DND-41 (cell line): Measurements from ENCODE around the gene RNU6-1.
A peak's percentile ranks its signal among the peaks of the same experiment; 100 is the strongest.

ENCODE experiments used
- ATAC-seq: fragments of 200-7000 bp; cut with Tn5 transposase; 3 replicates; pipeline ENCODE4 v1.9.1; 2021; ENCODE audit warnings: low read depth; ENCODE audit not compliant: insufficient read depth
- DNase-seq: peaks from one replicate; pipeline ENCODE4 v3.0.0-alpha.2; 2020
- H2AFZ ChIP-seq: 2 replicates; pipeline ENCODE4 v1.6.0; 2012; ENCODE audit warnings: low read depth, low read length
- H3K27ac ChIP-seq: 2 replicates; pipeline ENCODE4 v1.5.1; 2012; ENCODE audit warnings: low read length, inconsistent platforms
- H3K27me3 ChIP-seq: fragments of 200-600 bp; sonication (generic); 2 replicates; pipeline ENCODE4 v1.6.0; 2012; ENCODE audit warnings: low read length, mild to moderate bottlenecking, inconsistent platforms; ENCODE audit not compliant: insufficient read depth, poor library complexity
- H3K36me3 ChIP-seq: 2 replicates; pipeline ENCODE4 v1.5.1; 2012; ENCODE audit warnings: low read length, inconsistent platforms; ENCODE audit not compliant: insufficient read depth
- H3K4me1 ChIP-seq: 2 replicates; pipeline ENCODE4 v1.5.1; 2012; ENCODE audit warnings: mild to moderate bottlenecking, low read length; ENCODE audit not compliant: insufficient read depth
- H3K4me2 ChIP-seq: 2 replicates; pipeline ENCODE4 v1.6.0; 2012; ENCODE audit warnings: mild to moderate bottlenecking, moderate library complexity, low read length, inconsistent platforms; ENCODE audit not compliant: insufficient read depth
- H3K4me3 ChIP-seq, 2 experiments: fragments of 200-600 bp in 1 of 2; shearing (Covaris generic) in 1 of 2; 2 replicates each; pipeline ENCODE4 v1.5.1; 2012 to 2016; ENCODE audit warnings: inconsistent platforms in 2 of 2, low read length in 2 of 2, mild to moderate bottlenecking in 2 of 2, low read depth in 1 of 2, moderate library complexity in 1 of 2
- H3K79me2 ChIP-seq: 2 replicates; pipeline ENCODE4 v1.6.0; 2012; ENCODE audit warnings: low read length, inconsistent platforms; ENCODE audit not compliant: insufficient read depth
- H3K9ac ChIP-seq: 2 replicates; pipeline ENCODE4 v1.6.0; 2012; ENCODE audit warnings: low read depth, mild to moderate bottlenecking, inconsistent platforms, low read length, moderate library complexity
- H3K9me3 ChIP-seq: 2 replicates; pipeline ENCODE4 v1.5.1; 2012; ENCODE audit warnings: low read length, moderate library complexity, mild to moderate bottlenecking, inconsistent platforms; ENCODE audit not compliant: insufficient read depth, severe bottlenecking
- H4K20me1 ChIP-seq: 2 replicates; pipeline ENCODE4 v1.6.0; 2012; ENCODE audit warnings: low read length; ENCODE audit not compliant: insufficient read depth
- EZH2 ChIP-seq: IDR thresholded peaks from 3 replicates; pipeline ENCODE4 v1.6.1; 2012; ENCODE audit warnings: borderline replicate concordance, low read depth, mild to moderate bottlenecking, moderate library complexity, low read length, inconsistent platforms; ENCODE audit not compliant: severe bottlenecking
- TF ChIP-seq, protein P1 (sequence below): IDR thresholded peaks from 2 replicates; pipeline ENCODE4 v1.5.1; 2012; ENCODE audit warnings: borderline replicate concordance, low read length, moderate library complexity, mild to moderate bottlenecking; ENCODE audit not compliant: poor library complexity, severe bottlenecking; ENCODE audit errors: extremely low read depth

Gene RNU6-1

DNA sequence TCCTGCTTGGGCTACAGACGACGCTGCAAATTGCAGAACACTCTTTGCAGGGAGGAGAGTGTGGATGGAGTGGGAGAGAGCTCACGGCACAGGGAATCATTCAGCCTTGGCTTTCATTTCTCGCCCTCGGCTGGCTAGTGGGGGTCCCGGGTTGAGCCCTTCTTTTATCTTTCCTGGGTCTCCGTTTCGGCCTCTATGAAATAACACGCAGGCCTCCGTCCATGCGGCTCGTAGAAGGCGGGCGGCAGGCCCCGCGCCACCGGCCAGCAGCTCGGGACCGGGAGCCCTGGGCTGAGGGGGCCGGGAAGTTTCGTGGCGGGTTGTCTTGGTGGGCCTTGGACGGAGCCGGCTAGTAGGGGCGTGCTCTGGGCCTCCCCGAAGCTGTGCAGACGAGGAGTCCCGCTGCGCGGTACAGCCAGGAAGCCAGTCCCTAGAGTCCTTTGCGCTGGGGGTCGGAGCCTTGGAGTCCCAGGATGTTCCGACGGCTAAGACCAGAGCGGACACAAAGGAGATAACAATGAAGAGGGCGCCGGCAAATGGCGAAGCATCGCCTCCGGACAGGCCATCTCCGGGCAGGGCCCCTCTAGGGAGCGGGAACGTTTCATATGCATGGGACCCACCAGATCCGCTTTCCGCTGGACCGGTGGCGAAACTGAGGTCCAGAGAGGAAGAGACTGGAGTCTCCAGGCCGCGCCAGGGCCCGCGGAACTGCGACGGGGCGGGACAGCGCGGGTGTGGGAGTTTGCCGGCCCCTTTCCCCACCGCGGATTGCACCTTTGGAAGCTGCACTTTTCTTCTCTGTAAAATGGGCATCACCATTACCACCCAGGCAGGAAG lies 4.3 kb downstream of the RNU6-1 start:
- H4K20me1 ChIP-seq: no peaks in the 10 kb centered on the region
- no peak for DNase-seq
- TF ChIP-seq, protein P1, sequence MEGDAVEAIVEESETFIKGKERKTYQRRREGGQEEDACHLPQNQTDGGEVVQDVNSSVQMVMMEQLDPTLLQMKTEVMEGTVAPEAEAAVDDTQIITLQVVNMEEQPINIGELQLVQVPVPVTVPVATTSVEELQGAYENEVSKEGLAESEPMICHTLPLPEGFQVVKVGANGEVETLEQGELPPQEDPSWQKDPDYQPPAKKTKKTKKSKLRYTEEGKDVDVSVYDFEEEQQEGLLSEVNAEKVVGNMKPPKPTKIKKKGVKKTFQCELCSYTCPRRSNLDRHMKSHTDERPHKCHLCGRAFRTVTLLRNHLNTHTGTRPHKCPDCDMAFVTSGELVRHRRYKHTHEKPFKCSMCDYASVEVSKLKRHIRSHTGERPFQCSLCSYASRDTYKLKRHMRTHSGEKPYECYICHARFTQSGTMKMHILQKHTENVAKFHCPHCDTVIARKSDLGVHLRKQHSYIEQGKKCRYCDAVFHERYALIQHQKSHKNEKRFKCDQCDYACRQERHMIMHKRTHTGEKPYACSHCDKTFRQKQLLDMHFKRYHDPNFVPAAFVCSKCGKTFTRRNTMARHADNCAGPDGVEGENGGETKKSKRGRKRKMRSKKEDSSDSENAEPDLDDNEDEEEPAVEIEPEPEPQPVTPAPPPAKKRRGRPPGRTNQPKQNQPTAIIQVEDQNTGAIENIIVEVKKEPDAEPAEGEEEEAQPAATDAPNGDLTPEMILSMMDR: no peak
- no peak for TF ChIP-seq EZH2
- no peak overlapping the region for H3K4me2 ChIP-seq
- H2AFZ ChIP-seq: no peak overlapping the region
- peaks cover 31% of the 10 kb centered on the region for H3K4me1 ChIP-seq
- peak overlapping the region; percentile 74 for H3K27ac ChIP-seq
- ATAC-seq: no peak
- no peaks in the 10 kb centered on the region for H3K79me2 ChIP-seq
- no peaks in the 10 kb centered on the region for H3K9me3 ChIP-seq
- peak overlapping the region; percentile 35 for H3K9ac ChIP-seq
- H3K27me3 ChIP-seq: no peaks in the 10 kb centered on the region
- H3K36me3 ChIP-seq: no peaks in the 10 kb centered on the region
- H3K4me3 ChIP-seq: no peak overlapping the region

DNA sequence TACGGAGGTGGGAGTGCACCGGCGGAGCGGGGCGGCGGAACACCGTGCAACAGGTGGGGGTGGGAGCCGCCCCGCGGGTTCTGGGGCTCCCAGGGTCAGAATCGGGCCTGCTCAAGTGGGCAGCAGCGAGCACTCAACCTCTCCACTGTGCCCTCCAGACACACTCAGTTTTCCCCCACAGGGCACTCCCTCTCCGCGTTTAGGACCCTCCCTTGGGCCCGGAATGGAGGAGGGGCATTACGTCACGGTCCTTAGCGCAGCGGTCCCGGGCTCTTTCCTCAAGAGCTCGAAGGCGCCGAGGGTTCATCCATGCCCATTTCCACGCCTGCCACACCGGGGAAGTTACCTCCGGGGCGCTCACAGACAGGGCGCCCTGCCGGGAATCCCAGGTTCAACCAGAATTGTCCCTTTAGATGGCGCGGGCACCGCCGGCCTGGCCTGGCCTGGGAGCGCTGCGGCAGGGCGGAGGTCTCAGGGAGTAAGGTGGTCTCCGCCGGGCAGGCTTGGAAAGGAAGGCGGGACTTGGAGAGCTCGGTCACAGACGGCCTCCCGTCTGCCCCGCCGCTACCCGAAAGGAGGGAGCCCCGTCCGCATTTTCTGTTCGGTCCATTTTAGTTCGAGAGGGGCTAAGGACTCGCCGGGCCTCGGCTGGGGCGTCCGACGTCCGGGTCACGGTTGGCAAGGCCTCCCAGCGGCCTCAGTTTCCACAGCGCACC lies 5.1 kb downstream of the RNU6-1 start:
- H3K4me1 ChIP-seq: peaks cover 31% of the 10 kb centered on the region
- no peak overlapping the region for H2AFZ ChIP-seq
- H3K9ac ChIP-seq: no peak overlapping the region
- H3K79me2 ChIP-seq: no peaks in the 10 kb centered on the region
- no peaks in the 10 kb centered on the region for H3K27me3 ChIP-seq
- H3K4me3 ChIP-seq: no peak overlapping the region
- no peaks in the 10 kb centered on the region for H3K36me3 ChIP-seq
- TF ChIP-seq EZH2: no peak
- TF ChIP-seq, protein P1: no peak
- DNase-seq: no peak
- no peak overlapping the region for H3K27ac ChIP-seq
- H4K20me1 ChIP-seq: no peaks in the 10 kb centered on the region
- no peaks in the 10 kb centered on the region for H3K9me3 ChIP-seq
- no peak for ATAC-seq
- no peak overlapping the region for H3K4me2 ChIP-seq

DNA sequence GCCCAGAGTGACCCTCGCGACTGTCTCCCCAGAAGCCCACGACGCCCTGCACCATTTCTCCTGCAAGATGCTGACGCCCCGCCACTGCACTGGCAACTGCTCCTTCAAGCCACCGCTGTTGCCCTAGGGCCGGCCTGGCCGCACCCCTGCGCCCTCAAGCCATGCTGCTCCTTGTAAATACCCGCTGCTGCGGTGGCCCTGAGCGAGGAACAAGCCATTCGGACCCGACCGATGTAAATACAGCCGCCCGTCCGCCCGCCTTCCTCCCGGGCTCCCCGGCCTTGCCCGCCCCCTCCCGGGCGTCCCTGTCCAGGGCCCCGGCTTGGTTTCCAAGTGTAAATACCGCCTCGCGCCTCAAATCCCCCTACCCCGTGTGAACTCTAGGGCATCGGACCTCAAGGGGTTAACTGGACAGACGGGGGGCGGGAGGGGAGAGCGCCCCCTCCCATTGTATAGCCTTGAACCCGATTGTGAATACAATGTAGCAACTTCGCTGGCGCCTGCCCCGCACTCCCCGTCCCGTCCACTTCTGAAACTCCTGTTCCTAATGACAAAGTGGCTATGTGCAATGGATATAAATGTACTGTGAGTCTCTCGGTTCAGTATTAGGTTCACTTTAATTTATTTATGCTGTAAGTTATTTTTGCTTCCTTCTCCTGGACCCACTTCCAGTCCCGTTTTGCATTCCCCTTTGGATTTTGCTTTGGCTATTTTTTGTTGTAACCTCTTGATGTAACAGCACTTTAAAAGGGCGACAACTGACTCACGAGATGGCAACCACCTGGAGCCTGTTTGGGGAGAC lies 5.9 kb downstream of the RNU6-1 start:
- DNase-seq (no peak), ATAC-seq (no peak)
- H3K4me3 ChIP-seq: no peak overlapping the region
- no peak overlapping the region for H3K27ac ChIP-seq
- no peaks in the 10 kb centered on the region for H4K20me1 ChIP-seq
- no peak overlapping the region for H3K9ac ChIP-seq
- H3K36me3 ChIP-seq: no peaks in the 10 kb centered on the region
- TF ChIP-seq, protein P1: no peak
- no peak for TF ChIP-seq EZH2
- peaks cover 24% of the 10 kb centered on the region for H3K4me1 ChIP-seq
- H3K9me3 ChIP-seq: no peaks in the 10 kb centered on the region
- H3K4me2 ChIP-seq: no peak overlapping the region
- no peak overlapping the region for H2AFZ ChIP-seq
- H3K27me3 ChIP-seq: no peaks in the 10 kb centered on the region
- H3K79me2 ChIP-seq: no peaks in the 10 kb centered on the region
